ENCODE measurements around the gene DCDC2.
"Not testable (repeated sequence)": the region's sequence is repeated elsewhere in the genome, so short reads cannot be mapped to it uniquely, and the experiment has no call there.

The DCDC2 gene

DNA sequence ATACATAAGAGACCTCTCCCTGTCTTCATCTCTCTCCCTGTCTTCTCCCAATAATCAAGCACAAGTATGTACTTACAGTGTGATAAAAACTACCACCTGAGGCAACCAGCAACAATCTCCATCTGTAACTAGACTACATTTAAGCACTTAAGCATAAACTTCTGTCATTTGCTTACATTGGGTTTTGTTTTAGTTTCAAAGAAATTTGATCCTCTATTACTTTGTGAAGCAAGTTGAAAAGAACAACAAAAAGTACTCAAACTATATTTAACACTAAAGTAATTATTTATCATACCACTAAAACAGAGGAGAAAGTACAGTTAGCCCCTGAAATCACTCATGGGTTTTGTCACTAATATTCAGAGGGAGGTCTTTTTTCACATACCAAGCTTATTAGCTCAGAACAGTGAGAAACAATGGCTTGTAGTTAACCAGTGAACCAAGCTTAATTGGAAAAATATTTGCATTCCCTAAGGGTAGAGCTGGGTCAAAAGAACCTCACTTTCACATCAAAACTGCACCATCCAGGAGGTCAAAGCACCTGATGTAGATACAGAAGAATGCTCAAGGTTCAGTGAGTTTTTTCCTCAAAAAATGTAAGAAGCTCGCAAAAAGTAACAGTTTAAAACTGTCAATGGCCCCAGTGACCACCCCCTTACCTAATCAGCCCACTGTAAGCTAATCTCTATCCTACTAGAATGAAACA, 34.1 kb downstream of the DCDC2 start:
- DNase-seq, result no peak

GRCh38 chr6:24322924-24323323, 34.9 kb downstream of the DCDC2 start:
- no peak for DNase-seq

- DNase-seq, result not testable (repeated sequence)
Observed at GRCh38 chr6:24322446-24322845, 35.4 kb downstream of the DCDC2 start.

DNA sequence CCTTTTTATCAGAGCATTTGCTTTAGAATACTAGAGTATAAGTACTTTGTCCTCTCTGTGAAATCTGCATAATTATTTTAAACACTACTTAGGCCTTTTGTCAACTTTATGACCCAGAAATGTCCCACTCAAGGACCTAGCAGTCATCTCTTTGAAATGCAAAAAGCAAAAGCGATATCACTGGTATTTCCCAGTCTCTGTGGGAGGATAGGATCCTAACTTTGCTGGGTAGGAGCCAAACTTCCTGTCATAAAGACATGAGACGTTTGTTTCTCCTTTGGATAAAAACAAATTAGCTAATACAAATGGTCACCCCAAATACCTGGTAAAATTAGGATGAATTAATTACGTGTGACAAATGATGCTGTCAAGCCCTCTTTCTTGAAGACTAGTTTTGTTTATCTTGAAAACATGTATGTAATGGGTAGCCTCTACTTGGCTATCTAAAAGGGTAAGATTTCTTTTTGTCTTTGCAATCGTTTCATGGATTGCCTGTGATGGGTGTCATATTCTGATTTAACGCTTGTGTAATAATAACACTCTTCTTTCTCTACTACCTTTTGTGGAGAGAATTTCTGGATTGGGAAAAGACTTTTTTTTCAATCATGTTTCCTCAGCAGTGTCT, 36.2 kb downstream of the DCDC2 start:
- DNase-seq, result no peak

GRCh38 chr6:24313251-24314141, 44.4 kb downstream of the DCDC2 start:
- DNase-seq, result no peak

DNA sequence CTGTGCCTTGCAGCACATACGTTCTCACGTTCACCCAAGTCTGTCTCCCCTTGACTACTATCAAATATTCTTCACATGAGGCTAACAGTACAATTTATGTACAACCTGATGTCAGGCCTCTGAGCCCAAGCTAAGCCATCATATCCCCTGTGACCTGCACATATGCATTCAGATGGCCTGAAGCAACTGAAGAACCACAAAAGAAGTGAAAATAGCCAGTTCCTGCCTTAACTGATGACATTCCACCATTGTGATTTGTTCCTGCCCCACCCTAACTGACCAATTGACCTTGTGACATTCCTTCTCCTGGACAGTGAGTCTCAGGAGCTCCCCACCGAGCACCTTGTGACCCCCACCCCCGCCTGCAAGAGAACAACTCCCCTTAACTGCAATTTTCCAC, 46.1 kb downstream of the DCDC2 start:
- not testable (repeated sequence) for DNase-seq

- no peak for DNase-seq
Observed at GRCh38 chr6:24307881-24308280, 50.0 kb downstream of the DCDC2 start.

DNA sequence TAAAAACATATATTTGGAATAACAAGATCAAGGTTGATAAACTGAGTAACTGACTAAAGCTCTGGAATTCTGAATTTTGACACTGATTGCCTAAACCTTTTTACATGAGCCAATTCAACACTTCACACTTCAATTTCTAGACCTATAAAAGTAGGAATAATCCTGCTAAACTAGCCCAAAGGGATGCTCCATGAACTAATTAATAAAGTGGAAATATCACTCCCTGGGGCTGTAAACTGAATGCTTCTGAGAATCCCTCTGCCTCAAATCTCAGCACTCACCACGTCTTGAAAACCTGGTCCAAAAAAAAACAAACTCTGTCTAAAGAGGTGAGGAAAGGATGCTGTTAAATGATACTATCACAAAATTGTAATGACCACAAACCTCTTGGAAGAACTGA, 50.9 kb downstream of the DCDC2 start:
- no peak for DNase-seq

DNA sequence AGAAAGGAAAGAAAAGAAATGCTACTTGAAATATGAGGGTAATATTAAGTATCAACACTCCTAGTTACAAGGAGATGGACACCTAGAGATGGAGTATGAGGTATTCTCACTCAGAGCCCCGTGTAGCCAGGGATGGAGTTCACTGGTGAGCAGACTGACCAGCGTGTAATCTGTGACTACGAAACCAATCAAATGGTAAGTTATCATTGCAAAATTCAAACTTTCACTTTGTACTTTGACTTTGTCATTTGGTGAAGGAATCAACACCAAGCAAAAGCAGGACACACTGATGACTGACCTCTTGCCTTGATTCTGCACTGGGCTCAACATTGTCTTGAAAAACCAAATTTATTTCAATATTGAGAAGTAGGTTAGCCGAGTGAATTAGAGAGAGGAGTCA, 51.8 kb downstream of the DCDC2 start:
- no peak for DNase-seq

DNA sequence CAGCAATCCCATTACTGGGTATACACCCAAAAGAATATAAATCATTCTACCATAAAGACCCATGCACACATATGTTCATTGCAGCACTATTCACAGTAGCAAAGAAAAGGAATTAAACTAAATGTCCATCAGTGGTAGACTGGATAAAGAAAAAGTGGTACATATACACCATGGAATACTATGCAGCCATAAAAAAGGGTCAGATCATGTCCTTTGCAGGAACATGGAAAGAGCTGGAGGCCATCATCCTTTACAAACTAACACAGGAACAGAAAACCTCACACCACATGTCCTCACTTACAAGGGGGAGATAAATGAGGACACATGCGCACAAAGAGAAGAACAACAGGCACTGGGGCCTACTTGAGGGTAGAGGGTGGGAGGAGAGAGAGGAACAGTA, 60.9 kb downstream of the DCDC2 start:
- no peak for DNase-seq

- DNase-seq, result not testable (repeated sequence)
Observed at GRCh38 chr6:24293852-24294251, 64.0 kb downstream of the DCDC2 start.

- no peak for DNase-seq
Observed at GRCh38 chr6:24287239-24287638, 70.6 kb downstream of the DCDC2 start.

GRCh38 chr6:24284006-24284405, 73.9 kb downstream of the DCDC2 start:
- no peak for DNase-seq

- DNase-seq, result no peak
Observed at GRCh38 chr6:24283043-24283985, 74.5 kb downstream of the DCDC2 start.

GRCh38 chr6:24274441-24275083, 83.3 kb downstream of the DCDC2 start:
- DNase-seq, result no peak

GRCh38 chr6:24273096-24273870, 84.6 kb downstream of the DCDC2 start:
- no peak for DNase-seq

GRCh38 chr6:24272553-24272952, 85.3 kb downstream of the DCDC2 start:
- DNase-seq, result no peak

DNA sequence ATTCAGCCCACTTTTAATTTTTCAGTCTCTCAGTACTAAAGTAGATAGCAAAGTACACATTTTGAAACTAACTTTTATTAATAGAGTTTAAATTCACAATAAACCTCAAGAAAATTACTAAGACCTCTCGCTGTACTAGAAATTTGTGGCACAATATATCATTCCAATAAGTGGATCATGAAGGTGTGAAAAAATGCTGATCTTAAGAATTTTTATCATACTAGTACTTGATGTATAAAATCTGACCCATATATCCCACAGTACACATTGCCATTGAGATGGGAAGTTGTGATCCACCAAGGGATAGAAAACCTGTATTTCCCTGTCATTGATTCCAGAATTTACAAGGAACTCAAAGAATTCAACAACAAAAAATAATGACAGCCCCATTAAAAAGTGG, 85.7 kb downstream of the DCDC2 start:
- DNase-seq, result no peak

DNA sequence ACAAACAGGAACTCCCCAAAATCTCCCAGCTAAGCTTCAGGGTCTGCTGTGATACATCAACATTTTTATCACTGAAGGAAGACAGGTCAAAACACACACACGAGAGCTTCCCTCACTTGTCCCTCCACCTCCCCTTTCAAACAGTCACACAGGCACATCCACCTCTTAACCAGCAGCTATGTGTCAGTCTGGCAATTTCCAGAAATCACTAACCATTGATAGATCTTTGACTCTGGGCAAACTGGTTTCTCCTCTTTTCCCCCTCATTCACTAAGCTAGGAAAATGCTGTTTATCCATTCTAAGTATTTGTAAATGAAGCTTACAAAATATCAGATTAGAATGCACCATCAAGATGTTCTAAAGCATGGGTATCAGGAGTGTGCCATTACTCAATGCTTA, 87.8 kb downstream of the DCDC2 start:
- no peak for DNase-seq

GRCh38 chr6:24258214-24258613, 99.6 kb downstream of the DCDC2 start:
- not testable (repeated sequence) for DNase-seq

DNA sequence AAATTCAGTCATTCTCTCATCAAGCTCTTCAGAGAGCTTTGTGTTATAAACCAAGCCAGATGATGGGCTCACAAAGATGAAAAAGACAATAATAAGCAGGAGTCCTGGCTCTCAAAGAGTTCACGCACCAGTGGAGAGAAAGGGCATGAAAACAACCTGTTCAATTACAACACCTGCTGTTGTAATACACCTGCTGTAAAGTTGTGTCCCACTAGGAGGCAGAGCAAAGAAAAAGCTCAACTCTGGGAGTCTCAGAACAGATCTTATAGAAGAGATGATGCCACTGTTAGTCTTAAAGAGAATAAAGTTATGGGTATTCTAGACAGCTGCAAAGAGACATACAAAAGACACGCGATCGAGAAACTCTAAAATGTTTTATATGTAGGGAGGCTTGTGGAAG, 100.6 kb downstream of the DCDC2 start:
- no peak for DNase-seq

Data from stimulated activated naive CD4-positive, alpha-beta T cell treated with Interleukin-2 at 50 U/mL for 16 hours (primary cell).